GM23338 (cell line): Measurements from ENCODE around the gene VSX1. TPM values are rescaled to one million over a fixed set of nuclear protein-coding genes. Genes with fewer than 3 reads are reported as not detected.

ENCODE experiments used
- ATAC-seq: fragments of 200-7000 bp; cut with Tn5 transposase; 3 replicates; pipeline ENCODE4 v1.9.1; 2020
- DNase-seq: peaks from one replicate; pipeline ENCODE4 v3.0.0-alpha.2; 2015; ENCODE audit warnings: low spot score
- H2AFZ ChIP-seq: fragments of 200-600 bp; sonication (generic); 2 replicates; pipeline ENCODE4 v1.8.0; 2016; ENCODE audit warnings: antibody characterized with exemption, mild to moderate bottlenecking, moderate library complexity
- H3F3A ChIP-seq: fragments of 200-600 bp; sonication (generic); replicated peaks from 2 replicates; pipeline ENCODE4 v1.8.0; 2017; ENCODE audit warnings: antibody characterized with exemption, mixed run types, low read depth
- H3K27ac ChIP-seq: fragments of 200-600 bp; sonication (generic); 2 replicates; pipeline ENCODE4 v1.6.1; 2016; ENCODE audit warnings: low read depth
- H3K27me3 ChIP-seq: fragments of 200-600 bp; sonication (generic); 2 replicates; pipeline ENCODE4 v1.8.0; 2016; ENCODE audit warnings: mild to moderate bottlenecking, mixed run types, moderate library complexity; ENCODE audit not compliant: insufficient read depth
- H3K36me3 ChIP-seq: fragments of 200-600 bp; sonication (generic); 2 replicates; pipeline ENCODE4 v1.8.0; 2016; ENCODE audit warnings: mild to moderate bottlenecking; ENCODE audit not compliant: insufficient read depth
- H3K4me1 ChIP-seq: fragments of 200-600 bp; sonication (generic); 2 replicates; pipeline ENCODE4 v1.8.0; 2016; ENCODE audit warnings: mild to moderate bottlenecking, moderate library complexity; ENCODE audit not compliant: insufficient read depth
- H3K4me2 ChIP-seq: fragments of 200-600 bp; sonication (generic); 2 replicates; pipeline ENCODE4 v1.7.1; 2017; ENCODE audit warnings: mixed run types
- H3K4me3 ChIP-seq: fragments of 200-600 bp; sonication (generic); 2 replicates; pipeline ENCODE4 v1.6.1; 2016; ENCODE audit warnings: mixed run types
- H3K79me2 ChIP-seq: fragments of 200-600 bp; sonication (generic); replicated peaks from 2 replicates; pipeline ENCODE4 v1.8.0; 2017; ENCODE audit warnings: mild to moderate bottlenecking; ENCODE audit not compliant: insufficient read depth
- H3K9me2 ChIP-seq: fragments of 200-600 bp; sonication (generic); 2 replicates; pipeline ENCODE4 v1.8.0; 2017; ENCODE audit not compliant: insufficient read depth
- H4K20me1 ChIP-seq: fragments of 200-600 bp; sonication (generic); replicated peaks from 2 replicates; pipeline ENCODE4 v1.8.0; 2017; ENCODE audit warnings: mild to moderate bottlenecking; ENCODE audit not compliant: insufficient read depth
- H3K27ac Mint-ChIP-seq: 2 replicates; pipeline ENCODE4 v1.8.0; 2020; ENCODE audit warnings: inconsistent platforms, mild to moderate bottlenecking, moderate library complexity, mixed read lengths
- H3K27me3 Mint-ChIP-seq: 3 replicates; pipeline ENCODE4 v1.8.0; 2022; ENCODE audit warnings: low read depth, mild to moderate bottlenecking, moderate library complexity, mixed read lengths, inconsistent platforms; ENCODE audit not compliant: insufficient read depth, poor library complexity
- H3K36me3 Mint-ChIP-seq: 3 replicates; pipeline ENCODE4 v1.8.0; 2021; ENCODE audit warnings: low read depth, mild to moderate bottlenecking, inconsistent platforms, moderate library complexity, mixed read lengths
- H3K4me1 Mint-ChIP-seq: 3 replicates; pipeline ENCODE4 v1.8.0; 2020; ENCODE audit warnings: mild to moderate bottlenecking, inconsistent platforms, mixed read lengths
- H3K4me3 Mint-ChIP-seq: 3 replicates; pipeline ENCODE4 v1.8.0; 2021; ENCODE audit warnings: moderate library complexity, mild to moderate bottlenecking, inconsistent platforms, mixed read lengths
- H3K9me3 Mint-ChIP-seq: 3 replicates; pipeline ENCODE4 v1.8.0; 2020; ENCODE audit warnings: moderate library complexity, mild to moderate bottlenecking, inconsistent platforms, mixed read lengths
- CREB1 ChIP-seq: fragments of 250-450 bp; sonication (Bioruptor Pico); IDR thresholded peaks from 2 replicates; pipeline ENCODE4 v1.5.0; 2020; ENCODE audit warnings: low read depth, mild to moderate bottlenecking, moderate library complexity
- EZH2 ChIP-seq: fragments of 200-600 bp; sonication (generic); IDR thresholded peaks from one replicate; pipeline ENCODE4 v1.8.0; 2017; ENCODE audit warnings: antibody characterized with exemption, mild to moderate bottlenecking, low read depth; ENCODE audit not compliant: unreplicated experiment
- EZH2phosphoT487 ChIP-seq: fragments of 200-600 bp; sonication (generic); IDR thresholded peaks from one replicate; pipeline ENCODE4 v1.8.1; 2018; ENCODE audit warnings: antibody characterized with exemption; ENCODE audit not compliant: unreplicated experiment
- JUNB ChIP-seq: IDR thresholded peaks from one replicate; pipeline ENCODE4 v1.6.1; 2016; ENCODE audit warnings: antibody characterized with exemption; ENCODE audit not compliant: unreplicated experiment
- NANOG ChIP-seq: IDR thresholded peaks from 2 replicates; pipeline ENCODE4 v1.6.1; 2016; ENCODE audit warnings: antibody characterized with exemption, borderline replicate concordance
- STAT1 ChIP-seq: IDR thresholded peaks from one replicate; pipeline ENCODE4 v1.6.1; 2016; ENCODE audit warnings: antibody characterized with exemption; ENCODE audit not compliant: unreplicated experiment
- ZNF114 ChIP-seq: fragments of 250-450 bp; sonication (Bioruptor Pico); IDR thresholded peaks from 2 replicates; pipeline ENCODE4 v1.5.0; 2020; ENCODE audit warnings: mild to moderate bottlenecking, moderate library complexity
- ZNF331 ChIP-seq: fragments of 250-450 bp; sonication (Bioruptor Pico); IDR thresholded peaks from 2 replicates; pipeline ENCODE4 v1.5.0; 2020; ENCODE audit warnings: low read depth, mild to moderate bottlenecking, moderate library complexity
- polyA plus RNA-seq: library from polyadenylated mRNA; unstranded; fragments of >200 nt; fragmentation: Nextera tagmentation; extraction: Ambion mirVana; gene quantifications from 2 replicates; pipeline ENCODE4 v1.2.1, GENCODE V29; 2016
- total RNA-seq: library from RNA; depleted of rRNA; stranded (reverse); fragments of >200 nt; shearing (Covaris generic); gene quantifications from 2 replicates; pipeline ENCODE4 v1.2.3, GENCODE V29; 2014
- TF ChIP-seq, protein P1 (sequence below): IDR thresholded peaks from 2 replicates; pipeline ENCODE4 v1.6.1; 2016; ENCODE audit warnings: antibody characterized with exemption
- TF ChIP-seq, protein P2 (sequence below), 2 experiments: fragments of 200-600 bp in 1 of 2; sonication (generic) in 1 of 2; conservative IDR thresholded peaks; 2 replicates each; pipeline versions ENCODE4 v1.5.1 to v1.6.1; 2016 to 2017; ENCODE audit warnings: antibody characterized with exemption in 2 of 2, low read depth in 2 of 2, mild to moderate bottlenecking in 2 of 2, moderate library complexity in 1 of 2
- TF ChIP-seq, protein P3 (sequence below): IDR thresholded peaks from one replicate; pipeline ENCODE4 v1.6.1; 2018; ENCODE audit warnings: antibody characterized with exemption; ENCODE audit not compliant: unreplicated experiment
- TF ChIP-seq, protein P4 (sequence below): fragments of 250-450 bp; sonication (Bioruptor Pico); IDR thresholded peaks from 2 replicates; pipeline ENCODE4 v1.5.0; 2020; ENCODE audit warnings: mild to moderate bottlenecking, moderate library complexity

The VSX1 gene
- total and polyA plus RNA-seq, 2 experiments from 2014 or later = 0.73 TPM; not detected in 1

DNA sequence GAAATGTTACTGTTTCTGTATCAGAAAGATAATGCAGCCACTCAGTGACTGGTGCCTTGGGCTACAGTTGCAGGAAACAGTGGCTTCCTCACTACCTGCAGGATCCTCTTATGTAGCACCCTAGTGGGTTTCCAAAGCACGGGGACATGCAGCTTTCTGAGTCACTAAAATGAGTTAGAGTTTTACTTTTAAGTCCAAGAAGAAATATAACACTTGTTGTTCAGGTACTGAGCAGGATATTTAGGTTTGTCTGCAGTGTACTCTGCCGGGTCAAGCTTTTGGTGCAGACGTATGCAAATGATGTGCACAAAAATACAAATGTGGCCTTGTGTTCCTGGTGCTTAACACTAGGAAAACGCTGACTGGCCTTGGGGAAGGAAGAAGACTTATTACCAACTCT, 46.0 kb downstream of the VSX1 start:
- H3K36me3 ChIP-seq = no peaks in the 10 kb centered on the region
- H3K9me2 ChIP-seq = no peaks in the 10 kb centered on the region; the same call in 1 of the 2 replicates
- no peaks in the 10 kb centered on the region for H4K20me1 ChIP-seq
- no peak overlapping the region for H3K4me2 ChIP-seq
- H3K27me3 ChIP-seq = no peaks in the 10 kb centered on the region
- H3K4me1 Mint-ChIP-seq = peaks cover 20% of the 10 kb centered on the region
- ATAC-seq (no peak), DNase-seq (no peak)
- H3K4me1 ChIP-seq = no peaks in the 10 kb centered on the region; the same call in 1 of the 2 replicates
- H3K9me3 Mint-ChIP-seq = no peaks in the 10 kb centered on the region; the same call in 2 of the 3 replicates
- H3F3A ChIP-seq = no peaks in the 10 kb centered on the region
- TF ChIP-seq, protein P1, sequence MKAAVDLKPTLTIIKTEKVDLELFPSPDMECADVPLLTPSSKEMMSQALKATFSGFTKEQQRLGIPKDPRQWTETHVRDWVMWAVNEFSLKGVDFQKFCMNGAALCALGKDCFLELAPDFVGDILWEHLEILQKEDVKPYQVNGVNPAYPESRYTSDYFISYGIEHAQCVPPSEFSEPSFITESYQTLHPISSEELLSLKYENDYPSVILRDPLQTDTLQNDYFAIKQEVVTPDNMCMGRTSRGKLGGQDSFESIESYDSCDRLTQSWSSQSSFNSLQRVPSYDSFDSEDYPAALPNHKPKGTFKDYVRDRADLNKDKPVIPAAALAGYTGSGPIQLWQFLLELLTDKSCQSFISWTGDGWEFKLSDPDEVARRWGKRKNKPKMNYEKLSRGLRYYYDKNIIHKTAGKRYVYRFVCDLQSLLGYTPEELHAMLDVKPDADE = no peak
- TF ChIP-seq, protein P2, sequence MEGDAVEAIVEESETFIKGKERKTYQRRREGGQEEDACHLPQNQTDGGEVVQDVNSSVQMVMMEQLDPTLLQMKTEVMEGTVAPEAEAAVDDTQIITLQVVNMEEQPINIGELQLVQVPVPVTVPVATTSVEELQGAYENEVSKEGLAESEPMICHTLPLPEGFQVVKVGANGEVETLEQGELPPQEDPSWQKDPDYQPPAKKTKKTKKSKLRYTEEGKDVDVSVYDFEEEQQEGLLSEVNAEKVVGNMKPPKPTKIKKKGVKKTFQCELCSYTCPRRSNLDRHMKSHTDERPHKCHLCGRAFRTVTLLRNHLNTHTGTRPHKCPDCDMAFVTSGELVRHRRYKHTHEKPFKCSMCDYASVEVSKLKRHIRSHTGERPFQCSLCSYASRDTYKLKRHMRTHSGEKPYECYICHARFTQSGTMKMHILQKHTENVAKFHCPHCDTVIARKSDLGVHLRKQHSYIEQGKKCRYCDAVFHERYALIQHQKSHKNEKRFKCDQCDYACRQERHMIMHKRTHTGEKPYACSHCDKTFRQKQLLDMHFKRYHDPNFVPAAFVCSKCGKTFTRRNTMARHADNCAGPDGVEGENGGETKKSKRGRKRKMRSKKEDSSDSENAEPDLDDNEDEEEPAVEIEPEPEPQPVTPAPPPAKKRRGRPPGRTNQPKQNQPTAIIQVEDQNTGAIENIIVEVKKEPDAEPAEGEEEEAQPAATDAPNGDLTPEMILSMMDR (conservative IDR thresholded peaks at IDR 0.05; ENCODE audit: low read depth in 2 of 2) = no peak
- TF ChIP-seq CREB1 (CRISPR knock-in tag) = no peak
- TF ChIP-seq ZNF331 = no peak
- TF ChIP-seq EZH2phosphoT487 = no peak
- TF ChIP-seq NANOG = no peak
- TF ChIP-seq JUNB = no peak
- TF ChIP-seq ZNF114 (CRISPR knock-in tag) = no peak
- TF ChIP-seq EZH2 = no peak
- TF ChIP-seq, protein P3, sequence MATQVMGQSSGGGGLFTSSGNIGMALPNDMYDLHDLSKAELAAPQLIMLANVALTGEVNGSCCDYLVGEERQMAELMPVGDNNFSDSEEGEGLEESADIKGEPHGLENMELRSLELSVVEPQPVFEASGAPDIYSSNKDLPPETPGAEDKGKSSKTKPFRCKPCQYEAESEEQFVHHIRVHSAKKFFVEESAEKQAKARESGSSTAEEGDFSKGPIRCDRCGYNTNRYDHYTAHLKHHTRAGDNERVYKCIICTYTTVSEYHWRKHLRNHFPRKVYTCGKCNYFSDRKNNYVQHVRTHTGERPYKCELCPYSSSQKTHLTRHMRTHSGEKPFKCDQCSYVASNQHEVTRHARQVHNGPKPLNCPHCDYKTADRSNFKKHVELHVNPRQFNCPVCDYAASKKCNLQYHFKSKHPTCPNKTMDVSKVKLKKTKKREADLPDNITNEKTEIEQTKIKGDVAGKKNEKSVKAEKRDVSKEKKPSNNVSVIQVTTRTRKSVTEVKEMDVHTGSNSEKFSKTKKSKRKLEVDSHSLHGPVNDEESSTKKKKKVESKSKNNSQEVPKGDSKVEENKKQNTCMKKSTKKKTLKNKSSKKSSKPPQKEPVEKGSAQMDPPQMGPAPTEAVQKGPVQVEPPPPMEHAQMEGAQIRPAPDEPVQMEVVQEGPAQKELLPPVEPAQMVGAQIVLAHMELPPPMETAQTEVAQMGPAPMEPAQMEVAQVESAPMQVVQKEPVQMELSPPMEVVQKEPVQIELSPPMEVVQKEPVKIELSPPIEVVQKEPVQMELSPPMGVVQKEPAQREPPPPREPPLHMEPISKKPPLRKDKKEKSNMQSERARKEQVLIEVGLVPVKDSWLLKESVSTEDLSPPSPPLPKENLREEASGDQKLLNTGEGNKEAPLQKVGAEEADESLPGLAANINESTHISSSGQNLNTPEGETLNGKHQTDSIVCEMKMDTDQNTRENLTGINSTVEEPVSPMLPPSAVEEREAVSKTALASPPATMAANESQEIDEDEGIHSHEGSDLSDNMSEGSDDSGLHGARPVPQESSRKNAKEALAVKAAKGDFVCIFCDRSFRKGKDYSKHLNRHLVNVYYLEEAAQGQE = no peak
- TF ChIP-seq STAT1 = no peak
- TF ChIP-seq, protein P4, sequence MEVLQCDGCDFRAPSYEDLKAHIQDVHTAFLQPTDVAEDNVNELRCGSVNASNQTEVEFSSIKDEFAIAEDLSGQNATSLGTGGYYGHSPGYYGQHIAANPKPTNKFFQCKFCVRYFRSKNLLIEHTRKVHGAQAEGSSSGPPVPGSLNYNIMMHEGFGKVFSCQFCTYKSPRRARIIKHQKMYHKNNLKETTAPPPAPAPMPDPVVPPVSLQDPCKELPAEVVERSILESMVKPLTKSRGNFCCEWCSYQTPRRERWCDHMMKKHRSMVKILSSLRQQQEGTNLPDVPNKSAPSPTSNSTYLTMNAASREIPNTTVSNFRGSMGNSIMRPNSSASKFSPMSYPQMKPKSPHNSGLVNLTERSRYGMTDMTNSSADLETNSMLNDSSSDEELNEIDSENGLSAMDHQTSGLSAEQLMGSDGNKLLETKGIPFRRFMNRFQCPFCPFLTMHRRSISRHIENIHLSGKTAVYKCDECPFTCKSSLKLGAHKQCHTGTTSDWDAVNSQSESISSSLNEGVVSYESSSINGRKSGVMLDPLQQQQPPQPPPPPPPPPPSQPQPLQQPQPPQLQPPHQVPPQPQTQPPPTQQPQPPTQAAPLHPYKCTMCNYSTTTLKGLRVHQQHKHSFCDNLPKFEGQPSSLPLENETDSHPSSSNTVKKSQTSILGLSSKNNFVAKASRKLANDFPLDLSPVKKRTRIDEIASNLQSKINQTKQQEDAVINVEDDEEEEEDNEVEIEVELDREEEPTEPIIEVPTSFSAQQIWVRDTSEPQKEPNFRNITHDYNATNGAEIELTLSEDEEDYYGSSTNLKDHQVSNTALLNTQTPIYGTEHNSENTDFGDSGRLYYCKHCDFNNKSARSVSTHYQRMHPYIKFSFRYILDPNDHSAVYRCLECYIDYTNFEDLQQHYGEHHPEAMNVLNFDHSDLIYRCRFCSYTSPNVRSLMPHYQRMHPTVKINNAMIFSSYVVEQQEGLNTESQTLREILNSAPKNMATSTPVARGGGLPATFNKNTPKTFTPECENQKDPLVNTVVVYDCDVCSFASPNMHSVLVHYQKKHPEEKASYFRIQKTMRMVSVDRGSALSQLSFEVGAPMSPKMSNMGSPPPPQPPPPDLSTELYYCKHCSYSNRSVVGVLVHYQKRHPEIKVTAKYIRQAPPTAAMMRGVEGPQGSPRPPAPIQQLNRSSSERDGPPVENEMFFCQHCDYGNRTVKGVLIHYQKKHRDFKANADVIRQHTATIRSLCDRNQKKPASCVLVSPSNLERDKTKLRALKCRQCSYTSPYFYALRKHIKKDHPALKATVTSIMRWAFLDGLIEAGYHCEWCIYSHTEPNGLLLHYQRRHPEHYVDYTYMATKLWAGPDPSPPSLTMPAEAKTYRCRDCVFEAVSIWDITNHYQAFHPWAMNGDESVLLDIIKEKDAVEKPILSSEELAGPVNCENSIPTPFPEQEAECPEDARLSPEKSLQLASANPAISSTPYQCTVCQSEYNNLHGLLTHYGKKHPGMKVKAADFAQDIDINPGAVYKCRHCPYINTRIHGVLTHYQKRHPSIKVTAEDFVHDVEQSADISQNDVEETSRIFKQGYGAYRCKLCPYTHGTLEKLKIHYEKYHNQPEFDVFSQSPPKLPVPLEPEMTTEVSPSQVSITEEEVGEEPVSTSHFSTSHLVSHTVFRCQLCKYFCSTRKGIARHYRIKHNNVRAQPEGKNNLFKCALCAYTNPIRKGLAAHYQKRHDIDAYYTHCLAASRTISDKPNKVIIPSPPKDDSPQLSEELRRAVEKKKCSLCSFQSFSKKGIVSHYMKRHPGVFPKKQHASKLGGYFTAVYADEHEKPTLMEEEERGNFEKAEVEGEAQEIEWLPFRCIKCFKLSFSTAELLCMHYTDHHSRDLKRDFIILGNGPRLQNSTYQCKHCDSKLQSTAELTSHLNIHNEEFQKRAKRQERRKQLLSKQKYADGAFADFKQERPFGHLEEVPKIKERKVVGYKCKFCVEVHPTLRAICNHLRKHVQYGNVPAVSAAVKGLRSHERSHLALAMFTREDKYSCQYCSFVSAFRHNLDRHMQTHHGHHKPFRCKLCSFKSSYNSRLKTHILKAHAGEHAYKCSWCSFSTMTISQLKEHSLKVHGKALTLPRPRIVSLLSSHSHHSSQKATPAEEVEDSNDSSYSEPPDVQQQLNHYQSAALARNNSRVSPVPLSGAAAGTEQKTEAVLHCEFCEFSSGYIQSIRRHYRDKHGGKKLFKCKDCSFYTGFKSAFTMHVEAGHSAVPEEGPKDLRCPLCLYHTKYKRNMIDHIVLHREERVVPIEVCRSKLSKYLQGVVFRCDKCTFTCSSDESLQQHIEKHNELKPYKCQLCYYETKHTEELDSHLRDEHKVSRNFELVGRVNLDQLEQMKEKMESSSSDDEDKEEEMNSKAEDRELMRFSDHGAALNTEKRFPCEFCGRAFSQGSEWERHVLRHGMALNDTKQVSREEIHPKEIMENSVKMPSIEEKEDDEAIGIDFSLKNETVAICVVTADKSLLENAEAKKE = no peak
- no peaks in the 10 kb centered on the region for H3K79me2 ChIP-seq
- no peak overlapping the region for H3K27ac Mint-ChIP-seq
- H3K36me3 Mint-ChIP-seq = no peaks in the 10 kb centered on the region
- no peak overlapping the region for H2AFZ ChIP-seq
- H3K4me3 Mint-ChIP-seq = no peak overlapping the region
- H3K4me3 ChIP-seq = no peak overlapping the region
- no peak overlapping the region for H3K27ac ChIP-seq
- H3K27me3 Mint-ChIP-seq = peaks cover 12% of the 10 kb centered on the region
